Naive thymus-derived CD4-positive, alpha-beta T cell (primary cell): ENCODE results near the gene ARHGEF19. TPM values are rescaled to one million over a fixed set of nuclear protein-coding genes. Genes with fewer than 3 reads are reported as not detected.

Experiments used
- ATAC-seq: fragments of 150-1000 bp; cut with Tn5 transposase; 2 replicates; pipeline ENCODE4 v1.10.0; 2021; ENCODE audit warnings: mild to moderate bottlenecking, moderate library complexity
- CTCF ChIA-PET: fragments of 350-600 bp; sonication (Branson Sonifier 250); formaldehyde crosslinking; loops from one replicate; lab custom pipeline; 2021; ENCODE audit warnings: antibody characterized with exemption; lab: Charles Lee
- POLR2A ChIA-PET: fragments of 350-600 bp; sonication (Branson Sonifier 250); formaldehyde crosslinking; loops from one replicate; lab custom pipeline; 2021; ENCODE audit warnings: antibody characterized with exemption, inconsistent platforms; lab: Charles Lee
- DNase-seq, 9 donors: peaks; one replicate each; pipeline versions ENCODE4 v3.0.0 to v3.0.0-alpha.2; 2020 to 2022; ENCODE audit warnings: mixed read lengths in 1 of 9
- H3K27ac ChIP-seq: one replicate; pipeline ENCODE4 v1.7.0; 2013; ENCODE audit warnings: mild to moderate bottlenecking, low read depth, low read length, moderate library complexity
- H3K27me3 ChIP-seq, 2 donors: one replicate each; pipeline ENCODE4 v1.7.0; 2013; ENCODE audit warnings: low read length in 2 of 2, mild to moderate bottlenecking in 2 of 2, moderate library complexity in 2 of 2; ENCODE audit not compliant: control insufficient read depth in 2 of 2, insufficient read depth in 2 of 2
- H3K36me3 ChIP-seq, 3 experiments: 1 replicate in 2 of 3; 2 replicates in 1 of 3; pipeline ENCODE4 v1.7.0; 2013; ENCODE audit warnings: low read length in 3 of 3, mild to moderate bottlenecking in 3 of 3, moderate library complexity in 1 of 3; ENCODE audit not compliant: insufficient read depth in 3 of 3, control insufficient read depth in 2 of 3
- H3K4me1 ChIP-seq, 2 donors: one replicate each; pipeline ENCODE4 v1.7.0; 2013; ENCODE audit warnings: low read length in 2 of 2, mild to moderate bottlenecking in 2 of 2, moderate library complexity in 1 of 2; ENCODE audit not compliant: control insufficient read depth in 2 of 2, insufficient read depth in 2 of 2
- H3K4me3 ChIP-seq: 2 replicates; pipeline ENCODE4 v1.7.0; 2013; ENCODE audit warnings: mild to moderate bottlenecking, low read length
- H3K9me3 ChIP-seq, 3 experiments: 1 replicate in 2 of 3; 2 replicates in 1 of 3; pipeline ENCODE4 v1.7.0; 2013; ENCODE audit warnings: low read length in 3 of 3; ENCODE audit not compliant: control insufficient read depth in 2 of 3
- H3K27ac Mint-ChIP-seq, 9 donors: one replicate each; pipeline ENCODE4 v1.8.0; 2020 to 2022; ENCODE audit warnings: mixed read lengths in 9 of 9, mild to moderate bottlenecking in 8 of 9, moderate library complexity in 5 of 9, inconsistent platforms in 2 of 9
- H3K27me3 Mint-ChIP-seq, 5 donors: one replicate each; pipeline ENCODE4 v1.8.0; 2021 to 2022; ENCODE audit warnings: mixed read lengths in 5 of 5, mild to moderate bottlenecking in 1 of 5
- H3K36me3 Mint-ChIP-seq, 5 donors: one replicate each; pipeline ENCODE4 v1.8.0; 2020 to 2022; ENCODE audit warnings: mixed read lengths in 5 of 5, mild to moderate bottlenecking in 3 of 5, inconsistent platforms in 1 of 5
- H3K4me1 Mint-ChIP-seq, 7 donors: one replicate each; pipeline ENCODE4 v1.8.0; 2020 to 2022; ENCODE audit warnings: mixed read lengths in 7 of 7, mild to moderate bottlenecking in 3 of 7, inconsistent platforms in 1 of 7
- H3K4me3 Mint-ChIP-seq, 10 donors: one replicate each; pipeline ENCODE4 v1.8.0; 2020 to 2022; ENCODE audit warnings: mild to moderate bottlenecking in 10 of 10, mixed read lengths in 10 of 10, moderate library complexity in 6 of 10, inconsistent platforms in 2 of 10
- H3K9me3 Mint-ChIP-seq, 11 donors: one replicate each; pipeline ENCODE4 v1.8.0; 2020 to 2022; ENCODE audit warnings: mixed read lengths in 11 of 11, mild to moderate bottlenecking in 4 of 11, inconsistent platforms in 1 of 11, moderate library complexity in 1 of 11
- intact Hi-C, 2 donors: fragments of 100-400 bp; cut with micrococcal nuclease; formaldehyde crosslinking; loops; one replicate each; pipeline ENCODE4 v1.15.1; 2023
- polyA plus RNA-seq, 2 donors: library from polyadenylated mRNA; unstranded; fragments of 300-500 nt; fragmentation: Illumina TruSeq; gene quantifications; one replicate each; pipeline ENCODE4 v1.2.3, GENCODE V29; 2021
- total RNA-seq, 6 experiments: library from RNA in 5 of 6; stranded (reverse) in 5 of 6; gene quantifications; 1 replicate in 5 of 6; 2 replicates in 1 of 6; pipeline ENCODE4 v1.2.3 and lab custom pipeline; 2021 to 2026

Gene ARHGEF19
- total and polyA plus RNA-seq, 7 experiments from 2014 or later: 5.1 to 12.4 (median 9.1) TPM

DNA sequence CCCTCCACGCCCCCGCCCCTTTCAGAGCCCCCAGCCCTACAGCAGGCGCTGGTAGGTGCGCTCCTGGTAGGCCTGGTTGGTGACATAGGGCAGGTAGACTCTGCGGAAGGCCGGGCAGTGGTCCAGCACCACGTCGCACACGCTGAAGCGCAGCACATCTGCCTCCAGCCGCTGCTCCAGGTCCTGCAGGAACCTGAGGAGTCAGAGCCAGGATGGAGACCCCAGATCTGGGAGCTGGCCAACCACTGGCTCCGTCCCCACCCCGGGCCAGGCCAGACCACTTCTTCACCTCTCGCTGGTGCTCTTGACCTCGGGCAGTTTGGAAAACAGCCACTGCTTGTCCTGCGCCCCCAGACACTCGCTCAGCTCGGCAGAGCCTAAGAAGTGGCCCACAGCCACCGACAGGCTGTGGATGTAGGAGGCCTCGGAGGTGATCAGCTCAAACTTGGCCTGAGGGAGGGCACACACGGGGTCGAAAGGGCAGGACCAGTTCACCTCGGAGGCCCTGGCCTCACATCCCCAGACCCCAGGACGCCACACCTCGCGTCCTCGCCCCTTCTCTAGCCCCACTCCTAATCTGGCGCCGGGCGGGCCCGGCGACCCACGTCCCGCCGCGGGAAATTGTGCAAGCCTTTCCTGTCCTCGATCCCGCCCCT is 6.4 kb downstream of the ARHGEF19 start:
- Mint-ChIP-seq H3K4me3 (peak overlapping the region; percentile 83 to 95 (median 90)), H3K9me3 (peaks cover 0 to 2% (median 0%) of the 10 kb centered on the region in 11 donors), H3K36me3 (peaks cover 0 to 11% (median 11%) of the 10 kb centered on the region in 5 donors), H3K4me1 (peaks cover 7 to 17% (median 13%) of the 10 kb centered on the region in 7 donors), H3K27me3 (no peaks in the 10 kb centered on the region), H3K27ac (peak overlapping the region; percentile 87 to 98 (median 95))
- Histone ChIP-seq H3K36me3 (peaks cover 0 to 13% (median 0%) of the 10 kb centered on the region in 3 experiments), H3K27ac (peak overlapping the region; percentile 81), H3K27me3 (no peaks in the 10 kb centered on the region), H3K9me3 (no peaks in the 10 kb centered on the region), H3K4me1 (peaks cover 9 to 15% of the 10 kb centered on the region in 2 donors), H3K4me3 (peak overlapping the region; percentile 74)
- CTCF ChIA-PET: interaction anchor here (1.2 to 1.4 kb wide), 2 partner anchors 15 to 31 kb away, joined by 3 read pairs; partner anchors contain the start of gene CPLANE2
- intact Hi-C loops: loop anchor here (1.0 to 10.0 kb wide), 19 partner anchors 11 to 709 kb away; partner anchors contain the start of genes CASP9 (in 2 of the 2), CPLANE2 (in 2 of the 2), DDI2 (in 2 of the 2) and FBXO42 (in 2 of the 2)
- no peak for ATAC-seq
- DNase-seq: no peak
- POLR2A ChIA-PET: interaction anchor here (0.5 to 1.9 kb wide), 6 partner anchors 10 to 156 kb away, joined by 3 to 17 read pairs (median 3); no protein-coding TSS in a partner anchor

- Histone ChIP-seq H3K27me3 (no peaks in the 10 kb centered on the region), H3K9me3 (no peaks in the 10 kb centered on the region), H3K36me3 (peaks cover 0 to 13% (median 0%) of the 10 kb centered on the region in 3 experiments), H3K4me3 (no peak overlapping the region), H3K27ac (peak overlapping the region; percentile 81), H3K4me1 (peaks cover 9 to 15% of the 10 kb centered on the region in 2 donors)
- intact Hi-C loops: loop anchor here (1.0 to 10.0 kb wide), 9 partner anchors 39 to 709 kb away; partner anchors contain the start of genes DDI2 (in 1 of the 2), FBXO42 (in 1 of the 2), NBPF1 (in 1 of the 2) and NECAP2 (in 1 of the 2)
- H3K27ac Mint-ChIP-seq: peak overlapping the region in 2 of 9 donors; percentile 51 to 56
- DNase-seq: no peak
- peaks cover 7 to 17% (median 13%) of the 10 kb centered on the region in 7 donors for H3K4me1 Mint-ChIP-seq
- no peak for ATAC-seq
- H3K9me3 Mint-ChIP-seq: peaks cover 0 to 2% (median 0%) of the 10 kb centered on the region in 11 donors
- ChIA-PET CTCF (interaction anchor here (1.2 to 3.0 kb wide), 6 partner anchors 16 to 126 kb away, joined by 3 to 16 read pairs (median 4); partner anchors contain the start of gene CPLANE2), POLR2A (interaction anchor here (0.6 to 1.9 kb wide), 4 partner anchors 11 to 43 kb away, joined by 3 to 17 read pairs (median 4); no protein-coding TSS in a partner anchor)
- H3K4me3 Mint-ChIP-seq: peak overlapping the region in 4 of 10 donors; percentile 13 to 55 (median 20)
- peaks cover 0 to 11% (median 11%) of the 10 kb centered on the region in 5 donors for H3K36me3 Mint-ChIP-seq
- no peaks in the 10 kb centered on the region for H3K27me3 Mint-ChIP-seq
Observed at GRCh38 chr1:16205334-16205671, 7.1 kb downstream of the ARHGEF19 start.

DNA sequence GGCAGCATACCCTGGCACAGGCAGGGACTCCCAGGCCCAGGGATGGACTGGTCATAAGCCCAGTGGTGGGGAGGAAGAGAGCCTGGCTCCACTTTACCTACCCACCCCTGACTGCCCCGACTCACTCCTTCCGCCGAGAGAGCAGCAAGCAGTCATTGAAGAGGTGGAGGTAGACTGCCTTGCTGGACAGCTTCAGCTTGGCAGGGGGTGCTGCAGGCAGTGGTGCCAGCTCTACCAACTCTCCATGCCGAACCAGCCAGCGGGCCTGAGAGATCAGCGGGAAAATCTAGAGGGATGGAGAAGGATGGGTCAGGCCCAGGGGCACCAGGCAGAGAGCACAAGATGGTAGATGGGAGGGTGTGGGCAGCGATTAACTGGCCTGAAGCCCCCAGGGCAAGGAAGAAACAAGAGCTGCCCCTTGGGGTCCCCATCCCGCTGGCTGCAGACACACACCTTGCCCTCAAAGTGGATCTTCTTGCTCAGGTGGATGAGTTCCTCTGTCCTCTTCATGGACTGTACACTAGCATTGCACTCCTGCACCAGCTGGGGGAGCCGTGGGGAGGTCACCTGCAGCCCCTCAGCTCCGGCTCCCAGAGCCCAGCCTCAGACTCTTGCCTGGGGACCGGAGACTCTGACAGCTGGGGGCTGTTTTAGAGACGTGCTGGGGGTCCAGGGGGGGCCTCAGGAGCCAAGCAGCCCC is 7.7 kb downstream of the ARHGEF19 start:
- Mint-ChIP-seq H3K36me3 (peaks cover 0 to 11% (median 11%) of the 10 kb centered on the region in 5 donors), H3K4me3 (peak overlapping the region in 6 of 10 donors; percentile 48 to 69 (median 53)), H3K4me1 (peaks cover 7 to 17% (median 13%) of the 10 kb centered on the region in 7 donors), H3K27ac (peak overlapping the region in 5 of 9 donors; percentile 17 to 87 (median 65)), H3K9me3 (peaks cover 0 to 2% (median 0%) of the 10 kb centered on the region in 11 donors), H3K27me3 (no peaks in the 10 kb centered on the region)
- Histone ChIP-seq H3K36me3 (peaks cover 0 to 16% (median 0%) of the 10 kb centered on the region in 3 experiments), H3K9me3 (no peaks in the 10 kb centered on the region), H3K27ac (no peak overlapping the region), H3K27me3 (no peaks in the 10 kb centered on the region), H3K4me1 (peaks cover 9 to 15% of the 10 kb centered on the region in 2 donors), H3K4me3 (no peak overlapping the region)
- ChIA-PET CTCF (interaction anchor here (1.2 to 3.0 kb wide), 6 partner anchors 17 to 125 kb away, joined by 3 to 16 read pairs (median 4); partner anchors contain the start of gene CPLANE2), POLR2A (interaction anchor here (0.6 to 1.5 kb wide), 2 partner anchors 39 to 43 kb away, joined by 3 to 5 read pairs; no protein-coding TSS in a partner anchor)
- intact Hi-C loops: loop anchor here (1.0 to 10.0 kb wide), 9 partner anchors 40 to 710 kb away; partner anchors contain the start of genes DDI2 (in 1 of the 2), FBXO42 (in 1 of the 2), NBPF1 (in 1 of the 2) and NECAP2 (in 1 of the 2)
- no peak for ATAC-seq
- peak in 4 of 9 donors; percentile 20 to 38 (median 30) for DNase-seq

DNA sequence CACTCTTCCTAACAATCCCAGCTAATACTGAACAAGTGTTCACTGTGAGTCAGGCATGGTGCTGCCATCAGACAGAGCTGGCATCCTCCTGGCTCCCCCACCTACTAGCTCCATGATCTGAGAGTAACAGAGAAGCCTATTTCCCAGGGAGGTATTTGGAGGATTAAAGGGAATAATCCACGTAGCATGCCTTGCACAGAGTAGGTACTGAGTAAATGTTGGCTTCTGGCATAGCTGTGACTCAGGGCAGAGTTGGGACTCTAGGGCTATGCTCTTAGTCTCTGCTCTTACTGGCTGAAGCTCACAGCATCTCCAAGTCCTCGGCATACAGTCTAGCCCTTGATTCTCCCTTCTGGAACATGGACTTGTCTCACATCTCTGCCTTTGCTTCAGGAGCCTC is 8.2 kb downstream of the ARHGEF19 start:
- ATAC-seq (no peak), DNase-seq (no peak)
- H3K27ac ChIP-seq: no peak overlapping the region
- H3K9me3 ChIP-seq: no peaks in the 10 kb centered on the region
- Mint-ChIP-seq H3K27ac (peak overlapping the region in 2 of 9 donors; percentile 17 to 23), H3K36me3 (peaks cover 0 to 11% (median 11%) of the 10 kb centered on the region in 5 donors), H3K27me3 (no peaks in the 10 kb centered on the region), H3K9me3 (peaks cover 0 to 2% (median 0%) of the 10 kb centered on the region in 11 donors), H3K4me3 (peak overlapping the region in 2 of 10 donors; percentile 17 to 69), H3K4me1 (peaks cover 7 to 17% (median 13%) of the 10 kb centered on the region in 7 donors)
- H3K27me3 ChIP-seq: no peaks in the 10 kb centered on the region
- intact Hi-C loops: loop anchor here in 1 of 2 donors (10.0 kb wide), 2 partner anchors 411 to 711 kb away; partner anchors contain the start of gene NBPF1
- peaks cover 9 to 15% of the 10 kb centered on the region in 2 donors for H3K4me1 ChIP-seq
- POLR2A ChIA-PET: interaction anchor here (1.4 kb wide), 1 partner anchor 14 kb away, joined by 3 read pairs; no protein-coding TSS in a partner anchor
- CTCF ChIA-PET: interaction anchor here (1.1 to 3.0 kb wide), 5 partner anchors 34 to 125 kb away, joined by 3 to 16 read pairs (median 4); no protein-coding TSS in a partner anchor
- no peak overlapping the region for H3K4me3 ChIP-seq
- peaks cover 0 to 19% (median 0%) of the 10 kb centered on the region in 3 experiments for H3K36me3 ChIP-seq

DNA sequence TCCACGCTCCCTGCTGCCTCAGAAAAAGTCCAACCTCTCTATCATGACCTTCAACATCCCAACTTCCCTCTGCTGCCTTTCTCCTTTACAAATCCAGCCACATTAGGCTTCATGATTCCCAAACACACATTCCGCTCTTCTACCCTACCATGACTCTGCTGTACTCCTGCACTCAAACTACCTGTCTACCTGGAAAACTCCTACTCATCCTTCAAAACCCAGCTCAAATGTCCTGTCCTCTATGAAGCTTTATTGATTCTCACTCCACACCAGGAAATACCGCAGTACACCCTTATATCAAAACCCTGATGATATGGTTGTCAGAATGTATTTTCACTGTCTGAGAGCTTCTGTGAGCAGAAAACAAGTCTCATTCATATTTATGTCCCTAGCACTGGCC is 8.9 kb downstream of the ARHGEF19 start:
- intact Hi-C loops: loop anchor here in 1 of 2 donors (10.0 kb wide), 2 partner anchors 411 to 711 kb away; partner anchors contain the start of gene NBPF1
- Mint-ChIP-seq H3K27me3 (no peaks in the 10 kb centered on the region), H3K36me3 (peaks cover 0 to 11% (median 11%) of the 10 kb centered on the region in 5 donors), H3K4me1 (peaks cover 7 to 22% (median 13%) of the 10 kb centered on the region in 7 donors), H3K27ac (peak overlapping the region in 3 of 9 donors; percentile 4 to 57 (median 23)), H3K4me3 (no peak overlapping the region), H3K9me3 (peaks cover 0 to 2% (median 0%) of the 10 kb centered on the region in 11 donors)
- ATAC-seq (no peak), DNase-seq (no peak)
- Histone ChIP-seq H3K36me3 (peaks cover 0 to 19% (median 0%) of the 10 kb centered on the region in 3 experiments), H3K4me1 (peaks cover 9 to 15% of the 10 kb centered on the region in 2 donors), H3K27me3 (no peaks in the 10 kb centered on the region), H3K9me3 (no peaks in the 10 kb centered on the region), H3K27ac (no peak overlapping the region), H3K4me3 (no peak overlapping the region)
- ChIA-PET CTCF (interaction anchor here (1.1 to 3.0 kb wide), 2 partner anchors 41 to 121 kb away, joined by 3 to 16 read pairs; no protein-coding TSS in a partner anchor), POLR2A (interaction anchor here (1.4 kb wide), 1 partner anchor 14 kb away, joined by 3 read pairs; no protein-coding TSS in a partner anchor)
